GM12891 (cell line): Measurements from ENCODE around the gene THSD7B.

Experiments
- PAX5 ChIP-seq: IDR thresholded peaks from 2 replicates; pipeline ENCODE4 v1.6.1; 2011; ENCODE audit warnings: low read length, moderate library complexity, mild to moderate bottlenecking; ENCODE audit not compliant: insufficient read depth, severe bottlenecking
- POLR2A ChIP-seq: IDR thresholded peaks from 2 replicates; pipeline ENCODE4 v1.6.1; 2011; ENCODE audit warnings: low read depth, low read length, control low read depth
- POLR2AphosphoS5 ChIP-seq: IDR thresholded peaks from 2 replicates; pipeline ENCODE4 v1.6.1; 2011; ENCODE audit warnings: low read depth, low read length, control low read depth
- POU2F2 ChIP-seq: IDR thresholded peaks from 2 replicates; pipeline ENCODE4 v1.6.1; 2011; ENCODE audit warnings: low read depth, mild to moderate bottlenecking, control low read depth, low read length, moderate library complexity
- SPI1 ChIP-seq: IDR thresholded peaks from 2 replicates; pipeline ENCODE4 v1.6.1; 2011; ENCODE audit warnings: low read depth, low read length, control low read depth
- TAF1 ChIP-seq: IDR thresholded peaks from 2 replicates; pipeline ENCODE4 v1.6.1; 2011; ENCODE audit warnings: low read depth, low read length, control low read depth

GRCh38 chr2:137091704-137092103 lies 326.4 kb downstream of the THSD7B start:
- TF ChIP-seq POLR2A = no peak
- TF ChIP-seq TAF1 = no peak
- no peak for TF ChIP-seq POLR2AphosphoS5
- no peak for TF ChIP-seq PAX5
- TF ChIP-seq SPI1 = no peak
- TF ChIP-seq POU2F2 = no peak
